Measurements from ENCODE around the gene FAR2. TPM values are rescaled to one million over a fixed set of nuclear protein-coding genes. Genes with fewer than 3 reads are reported as not detected.

FAR2 gene
- total RNA-seq, 1 donor from 2014 or later, result 9.0 TPM

GRCh38 chr12:29145372-29146170 lies 3.5 kb upstream of the FAR2 start:
- Histone ChIP-seq H3K36me3 (ENCODE audit: control insufficient read depth, insufficient read depth, low read length) (no peaks in the 10 kb centered on the region), H3K4me3 (ENCODE audit: low read depth, low read length) (no peak overlapping the region), H3K27me3 (ENCODE audit: control insufficient read depth, insufficient read depth, low read length) (no peaks in the 10 kb centered on the region)
- TF ChIP-seq CTCF (IDR thresholded peaks at IDR 0.05; ENCODE audit: insufficient read depth, low read length, poor library complexity, severe bottlenecking), result no peak
- DNase-seq (ENCODE audit: low read depth), result no peak

GRCh38 chr12:29146196-29146595 lies 2.9 kb upstream of the FAR2 start:
- DNase-seq (ENCODE audit: low read depth), result no peak
- Histone ChIP-seq H3K27me3 (ENCODE audit: control insufficient read depth, insufficient read depth, low read length) (no peaks in the 10 kb centered on the region), H3K4me3 (ENCODE audit: low read depth, low read length) (no peak overlapping the region), H3K36me3 (ENCODE audit: control insufficient read depth, insufficient read depth, low read length) (no peaks in the 10 kb centered on the region)
- no peak for TF ChIP-seq CTCF (IDR thresholded peaks at IDR 0.05; ENCODE audit: insufficient read depth, low read length, poor library complexity, severe bottlenecking)

GRCh38 chr12:29147731-29148595 lies 1.1 kb upstream of the FAR2 start:
- Histone ChIP-seq H3K27me3 (ENCODE audit: control insufficient read depth, insufficient read depth, low read length) (no peaks in the 10 kb centered on the region), H3K4me3 (ENCODE audit: low read depth, low read length) (peak overlapping the region; percentile 66), H3K36me3 (ENCODE audit: control insufficient read depth, insufficient read depth, low read length) (no peaks in the 10 kb centered on the region)
- DNase-seq (ENCODE audit: low read depth), result no peak
- TF ChIP-seq CTCF (IDR thresholded peaks at IDR 0.05; ENCODE audit: insufficient read depth, low read length, poor library complexity, severe bottlenecking), result no peak

- H3K36me3 ChIP-seq (ENCODE audit: control insufficient read depth, insufficient read depth, low read length), result no peaks in the 10 kb centered on the region
- H3K4me3 ChIP-seq (ENCODE audit: low read depth, low read length), result peak overlapping the region; percentile 66
- TF ChIP-seq CTCF (IDR thresholded peaks at IDR 0.05; ENCODE audit: insufficient read depth, low read length, poor library complexity, severe bottlenecking), result no peak
- no peak for DNase-seq (ENCODE audit: low read depth)
- no peaks in the 10 kb centered on the region for H3K27me3 ChIP-seq (ENCODE audit: control insufficient read depth, insufficient read depth, low read length)
Measured at GRCh38 chr12:29148596-29148910, 525 bp upstream of the FAR2 start.

DNA sequence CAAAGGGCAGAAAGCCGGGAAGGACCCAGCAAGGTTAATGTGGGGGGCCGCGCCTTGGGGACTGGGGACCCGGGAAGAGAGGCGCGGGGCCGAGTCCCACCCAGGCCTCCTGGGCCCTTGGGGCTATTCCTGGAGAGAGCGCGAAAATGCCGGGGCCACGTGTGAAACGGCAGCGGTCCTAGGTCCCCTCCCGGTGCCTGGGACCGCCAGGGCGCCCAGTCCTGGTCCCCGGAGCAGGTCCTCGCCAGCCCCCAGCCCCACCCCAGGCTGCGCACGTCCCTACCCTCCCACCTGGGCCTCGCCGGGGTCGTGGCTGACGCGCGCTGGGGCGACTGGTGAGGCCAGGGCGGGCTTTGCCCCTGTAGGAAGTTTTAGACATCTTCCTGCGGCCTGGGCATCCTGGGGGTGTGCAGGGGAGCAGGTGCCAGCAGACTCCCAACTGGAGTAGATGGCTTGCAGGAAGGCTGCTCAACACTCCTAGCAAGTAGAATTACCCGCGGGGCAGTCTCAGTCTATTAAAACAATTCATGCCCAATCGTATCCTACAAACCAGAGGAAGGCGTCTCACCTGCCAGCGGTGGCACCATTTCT lies 708 bp downstream of the FAR2 start:
- no peaks in the 10 kb centered on the region for H3K27me3 ChIP-seq (ENCODE audit: control insufficient read depth, insufficient read depth, low read length)
- no peak for TF ChIP-seq CTCF (IDR thresholded peaks at IDR 0.05; ENCODE audit: insufficient read depth, low read length, poor library complexity, severe bottlenecking)
- H3K36me3 ChIP-seq (ENCODE audit: control insufficient read depth, insufficient read depth, low read length), result no peaks in the 10 kb centered on the region
- DNase-seq (ENCODE audit: low read depth), result no peak
- peak overlapping the region; percentile 66 for H3K4me3 ChIP-seq (ENCODE audit: low read depth, low read length)

Measured in kidney epithelial cell (primary cell).